LNCaP clone FGC (cell line): Measurements from ENCODE around the gene PTCH2.

Experiments
- DNase-seq: peaks from one replicate; pipeline ENCODE4 v3.0.0-alpha.2; 2011; ENCODE audit warnings: low read depth
- H3K4me3 ChIP-seq: 2 replicates; pipeline ENCODE4 v1.5.1; 2011; ENCODE audit warnings: mild to moderate bottlenecking, low read depth, low read length, control low read depth
- TF ChIP-seq, protein P1 (sequence below): IDR thresholded peaks from 2 replicates; pipeline ENCODE4 v1.5.1; 2012; ENCODE audit warnings: mild to moderate bottlenecking; ENCODE audit not compliant: control insufficient read depth, insufficient read depth; ENCODE audit errors: extremely low read depth

The PTCH2 gene

DNA sequence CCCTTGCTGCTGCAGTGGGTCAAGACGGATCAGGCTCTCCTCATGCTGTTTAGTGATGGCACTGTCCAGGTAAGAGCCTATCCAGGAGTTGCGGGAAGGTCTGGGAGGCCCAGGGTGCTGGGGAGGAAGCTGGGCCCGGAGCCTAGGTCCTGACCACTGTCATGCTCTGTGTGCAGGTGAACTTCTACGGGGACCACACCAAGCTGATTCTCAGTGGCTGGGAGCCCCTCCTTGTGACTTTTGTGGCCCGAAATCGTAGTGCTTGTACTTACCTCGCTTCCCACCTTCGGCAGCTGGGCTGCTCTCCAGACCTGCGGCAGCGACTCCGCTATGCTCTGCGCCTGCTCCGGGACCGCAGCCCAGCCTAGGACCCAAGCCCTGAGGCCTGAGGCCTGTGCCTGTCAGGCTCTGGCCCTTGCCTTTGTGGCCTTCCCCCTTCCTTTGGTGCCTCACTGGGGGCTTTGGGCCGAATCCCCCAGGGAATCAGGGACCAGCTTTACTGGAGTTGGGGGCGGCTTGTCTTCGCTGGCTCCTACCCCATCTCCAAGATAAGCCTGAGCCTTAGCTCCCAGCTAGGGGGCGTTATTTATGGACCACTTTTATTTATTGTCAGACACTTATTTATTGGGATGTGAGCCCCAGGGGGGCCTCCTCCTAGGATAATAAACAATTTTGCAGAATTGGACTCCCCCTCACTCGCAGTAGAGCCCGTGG, 37.6 kb downstream of the PTCH2 start:
- TF ChIP-seq, protein P1, sequence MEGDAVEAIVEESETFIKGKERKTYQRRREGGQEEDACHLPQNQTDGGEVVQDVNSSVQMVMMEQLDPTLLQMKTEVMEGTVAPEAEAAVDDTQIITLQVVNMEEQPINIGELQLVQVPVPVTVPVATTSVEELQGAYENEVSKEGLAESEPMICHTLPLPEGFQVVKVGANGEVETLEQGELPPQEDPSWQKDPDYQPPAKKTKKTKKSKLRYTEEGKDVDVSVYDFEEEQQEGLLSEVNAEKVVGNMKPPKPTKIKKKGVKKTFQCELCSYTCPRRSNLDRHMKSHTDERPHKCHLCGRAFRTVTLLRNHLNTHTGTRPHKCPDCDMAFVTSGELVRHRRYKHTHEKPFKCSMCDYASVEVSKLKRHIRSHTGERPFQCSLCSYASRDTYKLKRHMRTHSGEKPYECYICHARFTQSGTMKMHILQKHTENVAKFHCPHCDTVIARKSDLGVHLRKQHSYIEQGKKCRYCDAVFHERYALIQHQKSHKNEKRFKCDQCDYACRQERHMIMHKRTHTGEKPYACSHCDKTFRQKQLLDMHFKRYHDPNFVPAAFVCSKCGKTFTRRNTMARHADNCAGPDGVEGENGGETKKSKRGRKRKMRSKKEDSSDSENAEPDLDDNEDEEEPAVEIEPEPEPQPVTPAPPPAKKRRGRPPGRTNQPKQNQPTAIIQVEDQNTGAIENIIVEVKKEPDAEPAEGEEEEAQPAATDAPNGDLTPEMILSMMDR, result no peak
- no peak overlapping the region for H3K4me3 ChIP-seq
- DNase-seq, result no peak

DNA sequence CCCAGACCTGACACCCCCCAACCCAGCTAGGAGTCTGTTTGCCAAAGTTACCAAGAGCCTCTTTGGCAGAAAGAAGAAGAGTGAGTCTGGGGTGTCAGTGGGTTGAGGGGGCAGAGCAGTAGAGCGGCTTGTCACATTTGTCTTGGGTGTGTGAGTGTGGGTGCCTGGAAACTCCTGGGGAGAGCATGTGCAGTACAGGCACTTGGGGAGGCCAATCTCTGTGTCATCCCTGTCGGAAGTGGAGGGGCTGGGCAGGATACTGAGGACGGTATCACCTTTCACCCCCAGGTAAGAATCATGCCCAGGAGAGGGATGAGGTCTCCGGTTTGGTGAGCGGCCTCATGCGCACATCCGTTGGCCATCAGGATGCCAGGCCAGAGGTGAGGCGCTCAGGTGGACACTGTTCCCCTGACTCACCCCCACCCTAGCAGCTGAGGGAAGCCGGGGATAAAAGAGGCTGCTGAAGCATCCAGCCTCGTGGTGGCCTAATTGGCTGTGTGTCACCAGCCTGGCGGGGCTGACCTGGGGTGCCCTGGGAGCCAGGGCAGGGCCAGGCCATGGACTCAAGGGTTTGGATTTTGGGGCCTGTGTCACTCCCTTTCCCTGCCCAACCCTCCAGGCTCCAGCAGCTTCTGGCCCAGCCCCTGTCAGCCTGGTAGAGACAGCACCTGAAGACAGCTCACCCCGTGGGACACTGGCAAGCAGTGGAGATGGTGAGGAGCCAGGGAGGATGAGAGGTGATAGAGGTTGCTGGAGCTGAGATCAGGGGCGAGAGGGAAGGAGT, 39.5 kb downstream of the PTCH2 start:
- DNase-seq, result no peak
- TF ChIP-seq, protein P1, result no peak
- no peak overlapping the region for H3K4me3 ChIP-seq

DNA sequence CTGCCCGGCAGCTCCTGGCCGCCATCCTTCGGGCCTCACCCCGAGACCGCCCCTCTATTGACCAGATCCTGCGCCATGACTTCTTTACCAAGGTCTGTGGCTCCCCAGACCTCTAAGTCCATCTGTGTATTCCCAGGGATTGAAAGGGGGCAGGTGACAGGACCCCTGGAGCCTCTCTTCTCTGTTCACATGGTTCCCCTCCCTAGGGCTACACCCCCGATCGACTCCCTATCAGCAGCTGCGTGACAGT, 40.1 kb downstream of the PTCH2 start:
- H3K4me3 ChIP-seq, result no peak overlapping the region
- TF ChIP-seq, protein P1, result no peak

DNA sequence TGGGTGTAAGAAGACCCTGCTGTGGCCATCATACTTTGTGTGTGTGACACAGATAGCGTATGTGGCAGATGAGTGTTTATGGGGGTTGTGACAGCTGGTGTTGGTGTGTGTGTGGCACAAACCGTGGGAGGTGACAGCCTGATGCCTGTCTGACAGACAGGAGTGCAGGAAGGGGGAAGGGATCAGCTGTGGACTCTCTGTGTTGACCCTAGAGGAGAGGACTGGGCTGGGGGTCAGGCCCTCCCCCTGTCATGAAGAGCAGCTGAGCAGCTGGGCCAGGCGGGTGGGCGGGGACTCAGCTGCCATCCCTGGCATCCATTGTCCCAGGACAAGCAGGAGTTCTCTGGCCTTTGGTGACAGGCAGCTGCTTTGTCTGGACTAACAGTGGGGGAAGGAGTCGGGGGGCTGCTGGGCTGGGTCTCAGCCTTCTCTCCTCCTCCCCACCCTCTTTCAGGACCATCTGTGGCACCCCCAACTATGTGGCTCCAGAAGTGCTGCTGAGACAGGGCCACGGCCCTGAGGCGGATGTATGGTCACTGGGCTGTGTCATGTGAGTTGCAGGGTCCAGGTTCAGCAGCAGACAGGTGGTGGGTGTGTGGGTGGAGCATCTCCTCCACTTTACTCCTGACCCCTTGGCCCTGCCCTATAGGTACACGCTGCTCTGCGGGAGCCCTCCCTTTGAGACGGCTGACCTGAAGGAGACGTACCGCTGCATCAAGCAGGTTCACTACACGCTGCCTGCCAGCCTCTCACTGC, 40.6 kb downstream of the PTCH2 start:
- TF ChIP-seq, protein P1, result no peak
- DNase-seq, result no peak
- H3K4me3 ChIP-seq, result no peak overlapping the region

More for the DNA sequence above, 40.1 kb downstream of the PTCH2 start:
- DNase-seq, result no peak

DNA sequence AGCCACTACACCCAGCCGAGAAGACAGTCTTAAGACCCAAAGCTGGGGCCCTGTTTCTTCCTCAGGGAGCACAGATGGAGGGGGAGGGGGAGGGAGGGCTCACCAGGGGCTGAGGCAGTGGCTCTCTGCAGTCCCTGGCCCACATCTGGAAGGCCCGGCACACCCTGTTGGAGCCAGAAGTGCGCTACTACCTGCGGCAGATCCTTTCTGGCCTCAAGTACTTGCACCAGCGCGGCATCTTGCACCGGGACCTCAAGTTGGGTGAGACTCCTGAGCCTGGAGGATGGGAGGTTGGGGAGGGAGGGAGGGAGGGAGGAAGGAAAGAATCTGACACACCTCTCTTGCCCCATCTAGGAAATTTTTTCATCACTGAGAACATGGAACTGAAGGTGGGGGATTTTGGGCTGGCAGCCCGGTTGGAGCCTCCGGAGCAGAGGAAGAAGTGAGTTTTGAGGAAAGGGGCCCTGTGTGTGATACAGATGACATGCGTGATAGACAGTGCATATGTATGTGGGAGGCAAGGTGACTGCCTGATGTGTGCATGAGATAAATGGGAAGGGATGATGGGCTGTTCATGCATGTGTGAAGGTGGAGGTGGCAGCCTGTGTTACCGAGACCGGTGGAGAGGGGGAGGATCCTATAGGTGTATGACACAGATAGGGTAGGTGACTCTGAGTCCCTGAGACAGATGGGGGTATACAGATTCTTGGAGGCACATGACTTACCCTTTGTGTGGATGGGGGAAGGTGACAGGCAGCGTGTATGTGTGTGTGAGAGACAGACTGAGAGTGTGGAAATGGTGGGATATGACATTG, 41.4 kb downstream of the PTCH2 start:
- TF ChIP-seq, protein P1, result no peak
- DNase-seq, result no peak
- no peak overlapping the region for H3K4me3 ChIP-seq

DNA sequence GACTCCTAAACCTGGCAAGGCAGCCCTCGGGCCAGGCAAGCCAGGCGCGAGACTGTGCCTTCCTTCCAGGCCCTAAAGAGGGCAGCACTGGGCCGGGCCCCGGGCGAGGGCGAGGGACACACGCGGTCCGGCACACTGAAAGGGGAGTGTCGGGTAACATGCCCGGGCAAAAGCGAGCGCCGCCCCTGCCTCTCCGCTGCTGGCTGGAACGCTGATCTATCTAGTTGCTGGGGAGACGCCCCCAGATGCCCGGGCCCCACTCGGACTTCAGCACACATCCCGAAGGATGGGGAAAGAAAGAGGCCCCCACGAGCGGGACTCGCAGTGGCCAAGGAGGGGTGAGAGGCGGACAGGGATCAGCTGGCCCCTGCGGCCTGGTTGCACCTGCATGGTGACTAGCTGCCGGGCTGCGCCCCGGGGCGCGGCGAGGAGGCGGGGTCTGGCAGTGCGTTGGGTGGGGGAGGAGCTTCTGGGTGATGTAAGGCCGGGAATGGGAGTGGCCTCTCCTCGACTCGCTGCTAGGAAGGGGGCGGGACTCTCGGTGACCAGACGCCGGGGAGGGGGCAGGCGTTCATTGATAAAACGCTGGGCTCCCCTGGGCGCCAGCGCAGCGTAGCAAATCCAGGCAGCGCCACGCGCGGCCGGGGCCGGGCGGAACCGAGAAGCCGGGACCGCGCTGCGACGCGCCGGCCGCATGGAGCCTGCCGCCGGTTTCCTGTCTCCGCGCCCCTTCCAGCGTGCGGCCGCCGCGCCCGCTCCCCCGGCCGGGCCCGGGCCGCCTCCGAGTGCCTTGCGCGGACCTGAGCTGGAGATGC, 43.1 kb downstream of the PTCH2 start, which contains the start of gene PLK3:
PLK3 (plus strand) TSS at position 608 of the 815 bp plus-strand sequence; CDS start at position 695, 87 bp downstream.
- TF ChIP-seq, protein P1, result peak; percentile 93
- peak within 1 kb of the TSS; percentile 61 for H3K4me3 ChIP-seq
- DNase-seq, result peak; percentile 90
